Body of pancreas (tissue), 4 donors: ENCODE measurements around the gene DENND10.

Experiments used
- CTCF ChIP-seq, 7 experiments: fragments of 450-650 bp in 4 of 7; fragments of 200-600 bp in 3 of 7; sonication (generic) in 3 of 7; IDR thresholded peaks; one replicate each; pipeline ENCODE4 v1.5.1; 2016 to 2019; ENCODE audit warnings: antibody characterized with exemption in 7 of 7
- POLR2A ChIP-seq, 3 donors: fragments of 450-650 bp; IDR thresholded peaks; one replicate each; pipeline ENCODE4 v1.6.1; 2016; ENCODE audit warnings: antibody characterized with exemption in 3 of 3, mild to moderate bottlenecking in 2 of 3

GRCh38 chr10:119059557-119059956 is 44.4 kb upstream of the DENND10 start:
- TF ChIP-seq CTCF (IDR thresholded peaks at IDR 0.05) (no peak), POLR2A (IDR thresholded peaks at IDR 0.05) (no peak)
